22Rv1 (cell line): Measurements from ENCODE around the gene MRPS18A.

Experiments used
- ZFX ChIP-seq: fragments of 450-650 bp; IDR thresholded peaks from 2 replicates; pipeline ENCODE4 v1.6.1; 2017; ENCODE audit warnings: antibody characterized with exemption, borderline replicate concordance
- TF ChIP-seq, protein P1 (sequence below): fragments of 450-650 bp; IDR thresholded peaks from 2 replicates; pipeline ENCODE4 v1.5.1; 2017; ENCODE audit warnings: mild to moderate bottlenecking

GRCh38 chr6:43669922-43670622 is 17.5 kb downstream of the MRPS18A start:
- TF ChIP-seq, protein P1, sequence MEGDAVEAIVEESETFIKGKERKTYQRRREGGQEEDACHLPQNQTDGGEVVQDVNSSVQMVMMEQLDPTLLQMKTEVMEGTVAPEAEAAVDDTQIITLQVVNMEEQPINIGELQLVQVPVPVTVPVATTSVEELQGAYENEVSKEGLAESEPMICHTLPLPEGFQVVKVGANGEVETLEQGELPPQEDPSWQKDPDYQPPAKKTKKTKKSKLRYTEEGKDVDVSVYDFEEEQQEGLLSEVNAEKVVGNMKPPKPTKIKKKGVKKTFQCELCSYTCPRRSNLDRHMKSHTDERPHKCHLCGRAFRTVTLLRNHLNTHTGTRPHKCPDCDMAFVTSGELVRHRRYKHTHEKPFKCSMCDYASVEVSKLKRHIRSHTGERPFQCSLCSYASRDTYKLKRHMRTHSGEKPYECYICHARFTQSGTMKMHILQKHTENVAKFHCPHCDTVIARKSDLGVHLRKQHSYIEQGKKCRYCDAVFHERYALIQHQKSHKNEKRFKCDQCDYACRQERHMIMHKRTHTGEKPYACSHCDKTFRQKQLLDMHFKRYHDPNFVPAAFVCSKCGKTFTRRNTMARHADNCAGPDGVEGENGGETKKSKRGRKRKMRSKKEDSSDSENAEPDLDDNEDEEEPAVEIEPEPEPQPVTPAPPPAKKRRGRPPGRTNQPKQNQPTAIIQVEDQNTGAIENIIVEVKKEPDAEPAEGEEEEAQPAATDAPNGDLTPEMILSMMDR, result no peak
- no peak for TF ChIP-seq ZFX
